Measurements from ENCODE around the gene THAP9.
A peak's percentile ranks its signal among the peaks of the same experiment; 100 is the strongest.
"Not testable (repeated sequence)": the region's sequence is repeated elsewhere in the genome, so short reads cannot be mapped to it uniquely, and the experiment has no call there.

THAP9 gene

GRCh38 chr4:82905205-82905604 lies 4.7 kb downstream of the THAP9 start:
- H3K4me3 ChIP-seq (ENCODE audit: low read depth, low read length) = no peak overlapping the region
- peak; percentile 52 for DNase-seq (ENCODE audit: low read depth, low spot score)
- in situ Hi-C loops (cut with HindIII; ENCODE audit: low sequenced_read_pairs) = no loop called here
- no peak for TF ChIP-seq CTCF (IDR thresholded peaks at IDR 0.05; ENCODE audit: low read depth, low read length)

GRCh38 chr4:82906469-82906868 lies 5.9 kb downstream of the THAP9 start:
- H3K4me3 ChIP-seq (ENCODE audit: low read depth, low read length) = no peak overlapping the region
- no peak for TF ChIP-seq CTCF (IDR thresholded peaks at IDR 0.05; ENCODE audit: low read depth, low read length)
- no peak for DNase-seq (ENCODE audit: low read depth, low spot score)
- in situ Hi-C loops (cut with HindIII; ENCODE audit: low sequenced_read_pairs) = no loop called here

- no peak overlapping the region for H3K4me3 ChIP-seq (ENCODE audit: low read depth, low read length)
- no peak for DNase-seq (ENCODE audit: low read depth, low spot score)
- in situ Hi-C loops (cut with HindIII; ENCODE audit: low sequenced_read_pairs) = no loop called here
- TF ChIP-seq CTCF (IDR thresholded peaks at IDR 0.05; ENCODE audit: low read depth, low read length) = no peak
Observed at GRCh38 chr4:82909326-82909725, 8.8 kb downstream of the THAP9 start.

- in situ Hi-C loops (cut with HindIII; ENCODE audit: low sequenced_read_pairs) = no loop called here
- TF ChIP-seq CTCF (IDR thresholded peaks at IDR 0.05; ENCODE audit: low read depth, low read length) = no peak
- no peak overlapping the region for H3K4me3 ChIP-seq (ENCODE audit: low read depth, low read length)
- DNase-seq (ENCODE audit: low read depth, low spot score) = no peak
Observed at GRCh38 chr4:82913305-82913704, 12.8 kb downstream of the THAP9 start.

- DNase-seq (ENCODE audit: low read depth, low spot score); in situ Hi-C loops (cut with HindIII; ENCODE audit: low sequenced_read_pairs); H3K4me3 ChIP-seq (ENCODE audit: low read depth, low read length): not testable (repeated sequence)
Observed at GRCh38 chr4:82913968-82914367, 13.4 kb downstream of the THAP9 start.

- in situ Hi-C loops (cut with HindIII; ENCODE audit: low sequenced_read_pairs) = no loop called here
- TF ChIP-seq CTCF (IDR thresholded peaks at IDR 0.05; ENCODE audit: low read depth, low read length) = no peak
- H3K4me3 ChIP-seq (ENCODE audit: low read depth, low read length) = no peak overlapping the region
- no peak for DNase-seq (ENCODE audit: low read depth, low spot score)
Observed at GRCh38 chr4:82918091-82918490, 17.6 kb downstream of the THAP9 start.

GRCh38 chr4:82919386-82919785 lies 18.9 kb downstream of the THAP9 start:
- no peak for TF ChIP-seq CTCF (IDR thresholded peaks at IDR 0.05; ENCODE audit: low read depth, low read length)

More at GRCh38 chr4:82919386-82919785, 18.9 kb downstream of the THAP9 start:
- no peak overlapping the region for H3K4me3 ChIP-seq (ENCODE audit: low read depth, low read length)
- DNase-seq (ENCODE audit: low read depth, low spot score) = no peak
- in situ Hi-C loops (cut with HindIII; ENCODE audit: low sequenced_read_pairs) = no loop called here
